ENCODE data around the gene ZCCHC12.

DNA sequence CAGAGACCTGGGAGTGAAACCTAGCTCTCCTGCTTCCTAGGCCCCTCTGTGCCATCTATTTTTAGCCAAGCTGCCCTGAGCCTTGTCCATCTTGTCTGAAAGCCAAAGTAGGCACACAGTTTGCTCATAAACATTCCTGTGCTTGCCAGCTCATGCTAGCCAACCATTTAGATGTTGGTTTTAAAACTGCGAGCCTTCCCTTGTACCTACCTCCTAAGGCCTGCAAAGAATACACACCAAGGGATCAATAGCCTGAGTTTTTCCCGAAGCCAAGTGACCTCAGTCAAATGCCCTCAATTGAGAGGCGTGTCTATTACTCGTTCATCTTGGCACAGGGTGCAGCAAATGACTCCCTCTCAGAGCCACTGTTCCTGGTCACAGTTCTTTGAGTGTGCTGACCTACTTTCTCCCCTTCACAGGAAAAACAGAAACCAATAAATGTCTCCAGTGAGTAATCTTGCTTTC, 48.5 kb downstream of the ZCCHC12 start:
- TF ChIP-seq RAD21 (CRISPR knock-in tag; conservative IDR thresholded peaks at IDR 0.05 in 1 of 2, IDR thresholded peaks at IDR 0.05 in 1 of 2), result no peak
- no peak for TF ChIP-seq REST (IDR thresholded peaks at IDR 0.05; ENCODE audit: borderline replicate concordance)
- no peak for TF ChIP-seq REST (CRISPR knock-in tag; IDR thresholded peaks at IDR 0.05; ENCODE audit: low read depth)
- TF ChIP-seq NR3C1 (CRISPR knock-in tag; IDR thresholded peaks at IDR 0.05), result no peak
- no peak for TF ChIP-seq JUN (IDR thresholded peaks at IDR 0.05; ENCODE audit: borderline replicate concordance, low read depth, low read length)
- no peak for TF ChIP-seq JUN (CRISPR knock-in tag; IDR thresholded peaks at IDR 0.05; ENCODE audit: borderline replicate concordance)
- no peak for TF ChIP-seq YBX1 (IDR thresholded peaks at IDR 0.05)
- TF ChIP-seq RBFOX2 (IDR thresholded peaks at IDR 0.05; ENCODE audit: low read depth, low read length), result no peak
- TF ChIP-seq SIX5 (IDR thresholded peaks at IDR 0.05; ENCODE audit: borderline replicate concordance in 1 of 2, insufficient read depth in 1 of 2, low read depth in 1 of 2, low read length in 2 of 2), result no peak
- no peak for TF ChIP-seq SRF (CRISPR knock-in tag; IDR thresholded peaks at IDR 0.05)
